Measurements from ENCODE around the gene BRAP.

DNA sequence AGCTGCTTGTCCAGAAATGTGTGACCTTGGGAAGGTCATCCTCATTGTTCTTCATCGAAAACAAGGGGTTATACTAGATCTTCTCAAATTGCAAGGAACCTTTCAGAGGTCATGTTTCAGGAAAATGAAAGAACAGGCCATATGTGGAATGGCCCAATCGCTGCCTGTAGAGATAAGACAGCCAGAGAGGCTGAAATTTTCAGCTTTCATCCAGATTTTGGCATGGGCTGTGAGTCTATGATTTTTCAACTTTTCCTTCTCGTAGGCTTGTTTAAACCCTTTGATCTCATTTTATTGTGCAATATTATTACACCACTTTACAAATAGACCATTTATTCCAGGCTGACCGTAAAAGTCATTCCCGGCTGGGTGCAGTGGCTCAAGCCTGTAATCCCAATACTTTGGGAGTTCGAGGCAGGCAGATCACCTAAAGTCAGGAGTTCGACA is 69.6 kb downstream of the BRAP start:
- TF ChIP-seq CTCF (conservative IDR thresholded peaks at IDR 0.05; ENCODE audit: low read depth, low read length): no peak
- no peak for TF ChIP-seq EZH2 (IDR thresholded peaks at IDR 0.05; ENCODE audit: borderline replicate concordance, low read depth, low read length, poor library complexity, severe bottlenecking)

Data from A673 (cell line).